H9 (cell line): Measurements from ENCODE around the gene RXFP2. TPM values are rescaled to one million over a fixed set of nuclear protein-coding genes. Genes with fewer than 3 reads are reported as not detected.

Experiments
- DNase-seq: peaks from one replicate; pipeline ENCODE4 v3.0.0-alpha.2; 2017
- H2AFZ ChIP-seq: one replicate; pipeline ENCODE4 v1.6.1; 2013; ENCODE audit warnings: mild to moderate bottlenecking, low read length, control low read depth, moderate library complexity
- H2AK5ac ChIP-seq: 2 replicates; pipeline ENCODE4 v1.6.1; 2013; ENCODE audit warnings: low read length, control low read depth, mixed read lengths; ENCODE audit not compliant: insufficient read length
- H2BK120ac ChIP-seq: one replicate; pipeline ENCODE4 v1.6.1; 2013; ENCODE audit warnings: low read depth, mild to moderate bottlenecking, low read length, control low read depth, inconsistent platforms; ENCODE audit not compliant: poor library complexity, severe bottlenecking
- H2BK12ac ChIP-seq: 2 replicates; pipeline ENCODE4 v1.6.1; 2013; ENCODE audit warnings: low read length, control low read depth, mixed read lengths, low read depth; ENCODE audit not compliant: insufficient read length
- H2BK15ac ChIP-seq: 2 replicates; pipeline ENCODE4 v1.6.1; 2013; ENCODE audit warnings: low read depth, low read length, control low read depth
- H2BK20ac ChIP-seq: one replicate; pipeline ENCODE4 v1.6.1; 2013; ENCODE audit warnings: low read depth, mild to moderate bottlenecking, low read length, control low read depth, inconsistent platforms; ENCODE audit not compliant: poor library complexity, severe bottlenecking
- H2BK5ac ChIP-seq: 2 replicates; pipeline ENCODE4 v1.6.1; 2013; ENCODE audit warnings: low read length, control low read depth, mixed read lengths; ENCODE audit not compliant: insufficient read length
- H3K14ac ChIP-seq: 2 replicates; pipeline ENCODE4 v1.6.1; 2013; ENCODE audit warnings: low read length, control low read depth; ENCODE audit not compliant: insufficient read depth
- H3K18ac ChIP-seq: 2 replicates; pipeline ENCODE4 v1.6.1; 2013; ENCODE audit warnings: low read depth, mild to moderate bottlenecking, mixed read lengths, low read length, control low read depth; ENCODE audit not compliant: insufficient read length
- H3K23ac ChIP-seq: 2 replicates; pipeline ENCODE4 v1.6.1; 2013; ENCODE audit warnings: low read length, control low read depth, mixed read lengths, low read depth; ENCODE audit not compliant: insufficient read length
- H3K23me2 ChIP-seq: 2 replicates; pipeline ENCODE4 v1.6.1; 2013; ENCODE audit warnings: low read depth, mild to moderate bottlenecking, mixed read lengths, low read length, control low read depth; ENCODE audit not compliant: insufficient read length, poor library complexity, severe bottlenecking
- H3K27ac ChIP-seq: 2 replicates; pipeline ENCODE4 v1.5.1; 2013; ENCODE audit warnings: low read length, control low read depth, mixed read lengths, low read depth; ENCODE audit not compliant: insufficient read length
- H3K27me3 ChIP-seq: 2 replicates; pipeline ENCODE4 v1.6.1; 2013; ENCODE audit warnings: low read length, control low read depth, inconsistent platforms; ENCODE audit not compliant: insufficient read depth
- H3K4ac ChIP-seq: 2 replicates; pipeline ENCODE4 v1.6.1; 2013; ENCODE audit warnings: low read depth, mild to moderate bottlenecking, control low read depth, inconsistent platforms, low read length, moderate library complexity
- H3K4me1 ChIP-seq: 2 replicates; pipeline ENCODE4 v1.6.1; 2013; ENCODE audit warnings: low read length, control low read depth, inconsistent platforms; ENCODE audit not compliant: insufficient read depth
- H3K4me2 ChIP-seq: 2 replicates; pipeline ENCODE4 v1.6.1; 2013; ENCODE audit warnings: low read length, control low read depth, mixed read lengths; ENCODE audit not compliant: insufficient read length, insufficient read depth
- H3K56ac ChIP-seq: 2 replicates; pipeline ENCODE4 v1.6.1; 2013; ENCODE audit warnings: low read depth, mild to moderate bottlenecking, mixed read lengths, low read length, control low read depth; ENCODE audit not compliant: insufficient read length
- H3K79me1 ChIP-seq: 2 replicates; pipeline ENCODE4 v1.6.1; 2013; ENCODE audit warnings: low read depth, mild to moderate bottlenecking, moderate library complexity, low read length, control low read depth, inconsistent platforms; ENCODE audit not compliant: insufficient read depth, poor library complexity, severe bottlenecking
- H3K79me2 ChIP-seq: 2 replicates; pipeline ENCODE4 v1.6.1; 2013; ENCODE audit warnings: low read length, control low read depth, inconsistent platforms; ENCODE audit not compliant: insufficient read depth
- H3K9ac ChIP-seq: 2 replicates; pipeline ENCODE4 v1.6.1; 2013; ENCODE audit warnings: low read length, control low read depth, mixed read lengths; ENCODE audit not compliant: insufficient read length; ENCODE audit errors: extremely low read depth
- H3K9me3 ChIP-seq: one replicate; pipeline ENCODE4 v1.6.1; 2013; ENCODE audit warnings: low read depth, low read length, inconsistent platforms; ENCODE audit not compliant: control insufficient read depth
- H3T11ph ChIP-seq: one replicate; pipeline ENCODE4 v1.6.1; 2013; ENCODE audit warnings: mild to moderate bottlenecking, low read length, control low read depth, inconsistent platforms
- H4K20me1 ChIP-seq: one replicate; pipeline ENCODE4 v1.6.1; 2013; ENCODE audit not compliant: control insufficient read depth, insufficient read length, insufficient read depth
- H4K5ac ChIP-seq: 2 replicates; pipeline ENCODE4 v1.6.1; 2013; ENCODE audit warnings: low read depth, mild to moderate bottlenecking, mixed read lengths, low read length, control low read depth; ENCODE audit not compliant: insufficient read length
- H4K8ac ChIP-seq: replicated peaks from 2 replicates; pipeline ENCODE4 v1.6.1; 2013; ENCODE audit warnings: low read length, control low read depth, mixed read lengths, low read depth; ENCODE audit not compliant: insufficient read length
- H4K91ac ChIP-seq: 2 replicates; pipeline ENCODE4 v1.6.1; 2013; ENCODE audit warnings: low read depth, mild to moderate bottlenecking, moderate library complexity, mixed read lengths, low read length, control low read depth; ENCODE audit not compliant: insufficient read length
- H3K27ac Mint-ChIP-seq, 3 experiments: 2 replicates in 2 of 3; 3 replicates in 1 of 3; pipeline ENCODE4 v1.8.0; 2020 to 2021; ENCODE audit warnings: mixed read lengths in 3 of 3, mild to moderate bottlenecking in 1 of 3, moderate library complexity in 1 of 3
- H3K27me3 Mint-ChIP-seq: 2 replicates; pipeline ENCODE4 v1.8.0; 2021; ENCODE audit warnings: low read depth, mild to moderate bottlenecking, moderate library complexity, mixed read lengths
- H3K36me3 Mint-ChIP-seq, 3 experiments: 2 replicates in 2 of 3; 3 replicates in 1 of 3; pipeline ENCODE4 v1.8.0; 2020 to 2021; ENCODE audit warnings: low read depth in 3 of 3, mixed read lengths in 3 of 3; ENCODE audit not compliant: insufficient read depth in 1 of 3
- H3K4me1 Mint-ChIP-seq, 2 experiments: 2 replicates each; pipeline ENCODE4 v1.8.0; 2020; ENCODE audit warnings: mixed read lengths in 2 of 2
- H3K4me3 Mint-ChIP-seq, 2 experiments: 2 replicates in 1 of 2; 3 replicates in 1 of 2; pipeline ENCODE4 v1.8.0; 2020 to 2021; ENCODE audit warnings: mild to moderate bottlenecking in 2 of 2, mixed read lengths in 2 of 2, moderate library complexity in 1 of 2
- H3K9me3 Mint-ChIP-seq, 2 experiments: 2 replicates in 1 of 2; 3 replicates in 1 of 2; pipeline ENCODE4 v1.8.0; 2020; ENCODE audit warnings: mild to moderate bottlenecking in 2 of 2, mixed read lengths in 2 of 2, moderate library complexity in 1 of 2
- CTCF ChIP-seq: fragments of 200-600 bp; sonication (generic); conservative IDR thresholded peaks from 3 replicates; pipeline ENCODE4 v1.8.0; 2021; ENCODE audit warnings: antibody characterized with exemption, mild to moderate bottlenecking
- WGBS: extraction: QIAGEN DNeasy Blood & Tissue Kit; methylation state at CpG from one replicate; pipeline ENCODE4 v1.1.7; 2013; ENCODE audit warnings: missing lambda C conversion rate, low lambda C conversion rate, mixed read lengths; ENCODE audit not compliant: insufficient read length; ENCODE audit errors: extremely low coverage; 5-methylcytosine and 5-hydroxymethylcytosine counted together
- total RNA-seq: library from RNA; stranded (reverse); gene quantifications from 2 replicates; pipeline ENCODE4 v1.2.1, GENCODE V29; 2021

RXFP2 gene
- total RNA-seq, 1 experiment from 2014 or later = not detected

GRCh38 chr13:31719214-31719613 lies 20.1 kb upstream of the RXFP2 start:
- TF ChIP-seq CTCF = no peak
- Histone ChIP-seq H3T11ph (no peak overlapping the region), H2BK5ac (no peak overlapping the region), H2BK12ac (no peak overlapping the region), H4K5ac (no peak overlapping the region), H3K23ac (no peak overlapping the region), H3K4me2 (no peak overlapping the region), H4K20me1 (no peaks in the 10 kb centered on the region), H3K27me3 (no peaks in the 10 kb centered on the region), H3K4ac (no peak overlapping the region), H2BK120ac (no peak overlapping the region), H2AFZ (no peak overlapping the region), H2AK5ac (no peak overlapping the region), H3K14ac (no peak overlapping the region), H2BK15ac (no peak overlapping the region), H3K4me1 (no peaks in the 10 kb centered on the region), H3K18ac (no peak overlapping the region), H3K9me3 (no peaks in the 10 kb centered on the region), H4K91ac (no peak overlapping the region), H4K8ac (no peak overlapping the region), H3K79me2 (no peaks in the 10 kb centered on the region), H3K9ac (no peak overlapping the region), H3K27ac (no peak overlapping the region), H2BK20ac (no peak overlapping the region), H3K23me2 (no peaks in the 10 kb centered on the region), H3K56ac (no peak overlapping the region), H3K79me1 (no peaks in the 10 kb centered on the region)
- no CpG with 5 or more reads among the region's 3 CpGs for WGBS
- DNase-seq = no peak
- Mint-ChIP-seq H3K9me3 (no peaks in the 10 kb centered on the region; a peak in 1 of 5 replicates), H3K4me1 (peaks cover 2 to 4% of the 10 kb centered on the region in 2 experiments; a peak in 3 of 4 replicates), H3K27me3 (no peaks in the 10 kb centered on the region), H3K27ac (no peak overlapping the region), H3K4me3 (no peak overlapping the region), H3K36me3 (no peaks in the 10 kb centered on the region)
